ENCODE results near the gene NQO1. TPM values are rescaled to one million over a fixed set of nuclear protein-coding genes. Genes with fewer than 3 reads are reported as not detected.

Gene NQO1
- total RNA-seq, 1 donor from 2014 or later = 7.2 TPM

GRCh38 chr16:69725480-69726312 lies 664 bp downstream of the NQO1 start:
- Mint-ChIP-seq H3K27me3 (ENCODE audit: unreplicated experiment) (peaks cover 2% of the 10 kb centered on the region), H3K27ac (ENCODE audit: unreplicated experiment) (peak overlapping the region; percentile 88), H3K4me3 (ENCODE audit: unreplicated experiment) (peak overlapping the region; percentile 93), H3K9me3 (ENCODE audit: unreplicated experiment) (no peaks in the 10 kb centered on the region), H3K4me1 (ENCODE audit: low read depth, unreplicated experiment) (peaks cover 10% of the 10 kb centered on the region), H3K36me3 (ENCODE audit: unreplicated experiment) (no peaks in the 10 kb centered on the region)
- DNase-seq = no peak
- no peak for TF ChIP-seq CTCF (IDR thresholded peaks at IDR 0.05; ENCODE audit: partially characterized antibody, unreplicated experiment)

- peak overlapping the region; percentile 66 for H3K27ac Mint-ChIP-seq (ENCODE audit: unreplicated experiment)
Observed at GRCh38 chr16:69724981-69725479, 1.3 kb downstream of the NQO1 start.

GRCh38 chr16:69724414-69724873 lies 1.9 kb downstream of the NQO1 start:
- TF ChIP-seq CTCF (IDR thresholded peaks at IDR 0.05; ENCODE audit: partially characterized antibody, unreplicated experiment) = no peak
- Mint-ChIP-seq H3K27ac (ENCODE audit: unreplicated experiment) (no peak overlapping the region), H3K4me3 (ENCODE audit: unreplicated experiment) (no peak overlapping the region), H3K4me1 (ENCODE audit: low read depth, unreplicated experiment) (peaks cover 10% of the 10 kb centered on the region), H3K36me3 (ENCODE audit: unreplicated experiment) (no peaks in the 10 kb centered on the region), H3K9me3 (ENCODE audit: unreplicated experiment) (no peaks in the 10 kb centered on the region), H3K27me3 (ENCODE audit: unreplicated experiment) (peaks cover 2% of the 10 kb centered on the region)
- DNase-seq = no peak

More at GRCh38 chr16:69724981-69725479, 1.3 kb downstream of the NQO1 start:
- H3K9me3 Mint-ChIP-seq (ENCODE audit: unreplicated experiment) = no peaks in the 10 kb centered on the region
- H3K4me3 Mint-ChIP-seq (ENCODE audit: unreplicated experiment) = peak overlapping the region; percentile 55
- no peak for TF ChIP-seq CTCF (IDR thresholded peaks at IDR 0.05; ENCODE audit: partially characterized antibody, unreplicated experiment)
- no peaks in the 10 kb centered on the region for H3K36me3 Mint-ChIP-seq (ENCODE audit: unreplicated experiment)
- peaks cover 2% of the 10 kb centered on the region for H3K27me3 Mint-ChIP-seq (ENCODE audit: unreplicated experiment)
- DNase-seq = no peak
- H3K4me1 Mint-ChIP-seq (ENCODE audit: low read depth, unreplicated experiment) = peaks cover 10% of the 10 kb centered on the region

- no peak for DNase-seq
- Mint-ChIP-seq H3K4me1 (ENCODE audit: low read depth, unreplicated experiment) (peaks cover 6% of the 10 kb centered on the region), H3K4me3 (ENCODE audit: unreplicated experiment) (no peak overlapping the region), H3K27me3 (ENCODE audit: unreplicated experiment) (no peaks in the 10 kb centered on the region), H3K36me3 (ENCODE audit: unreplicated experiment) (no peaks in the 10 kb centered on the region), H3K9me3 (ENCODE audit: unreplicated experiment) (no peaks in the 10 kb centered on the region), H3K27ac (ENCODE audit: unreplicated experiment) (no peak overlapping the region)
- TF ChIP-seq CTCF (IDR thresholded peaks at IDR 0.05; ENCODE audit: partially characterized antibody, unreplicated experiment) = no peak
Observed at GRCh38 chr16:69721441-69721957, 4.9 kb downstream of the NQO1 start.

Measured in glutamatergic neuron (in vitro differentiated cells).